Measurements from ENCODE around the gene FAM169A. TPM values are rescaled to one million over a fixed set of nuclear protein-coding genes. Genes with fewer than 3 reads are reported as not detected.

Gene FAM169A
- total and polyA plus RNA-seq, 10 of the 15 experiments (the other 5 are each of a cell fraction or from before 2014, with no cell fraction given): 0.37 to 15.4 (median 4.7) TPM

DNA sequence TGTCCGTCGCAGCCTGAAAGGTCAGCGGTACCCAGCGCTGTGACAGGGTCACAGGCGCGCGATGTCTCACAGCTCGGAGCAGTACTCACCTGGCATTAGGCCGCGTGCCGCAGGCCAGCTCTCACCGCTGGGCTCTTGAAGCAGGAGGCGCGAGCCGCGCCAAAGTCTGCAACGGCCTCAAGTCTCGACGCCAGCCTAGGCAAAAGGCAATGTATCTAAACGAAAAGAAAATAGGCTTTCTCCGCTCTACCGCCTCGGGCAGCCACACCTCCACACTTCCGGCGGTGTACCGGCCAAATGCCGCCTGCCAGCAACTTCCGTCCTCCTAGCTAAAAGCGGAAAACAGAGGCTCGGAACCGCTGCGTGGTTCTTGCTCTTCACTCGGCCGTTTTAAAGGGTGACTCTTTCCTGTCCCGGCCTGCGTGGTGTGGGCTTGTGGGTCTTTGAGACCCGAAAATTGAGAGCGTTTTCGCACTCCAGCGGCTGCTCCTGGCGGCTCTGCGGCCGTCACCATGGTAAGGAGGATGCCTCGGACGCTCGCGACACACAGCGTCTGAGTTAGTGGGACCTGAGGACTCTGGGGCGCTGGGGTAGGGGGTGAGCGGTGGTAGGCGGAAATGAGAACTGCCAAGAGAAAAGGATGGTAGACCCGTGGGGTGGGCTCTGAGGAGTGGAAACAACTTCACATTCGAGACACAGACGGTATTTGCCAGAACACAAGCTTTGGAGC lies 99.2 kb downstream of the FAM169A start, which contains the start of the genes GFM2 and NSA2 (continued):
- TF ChIP-seq, protein P1, sequence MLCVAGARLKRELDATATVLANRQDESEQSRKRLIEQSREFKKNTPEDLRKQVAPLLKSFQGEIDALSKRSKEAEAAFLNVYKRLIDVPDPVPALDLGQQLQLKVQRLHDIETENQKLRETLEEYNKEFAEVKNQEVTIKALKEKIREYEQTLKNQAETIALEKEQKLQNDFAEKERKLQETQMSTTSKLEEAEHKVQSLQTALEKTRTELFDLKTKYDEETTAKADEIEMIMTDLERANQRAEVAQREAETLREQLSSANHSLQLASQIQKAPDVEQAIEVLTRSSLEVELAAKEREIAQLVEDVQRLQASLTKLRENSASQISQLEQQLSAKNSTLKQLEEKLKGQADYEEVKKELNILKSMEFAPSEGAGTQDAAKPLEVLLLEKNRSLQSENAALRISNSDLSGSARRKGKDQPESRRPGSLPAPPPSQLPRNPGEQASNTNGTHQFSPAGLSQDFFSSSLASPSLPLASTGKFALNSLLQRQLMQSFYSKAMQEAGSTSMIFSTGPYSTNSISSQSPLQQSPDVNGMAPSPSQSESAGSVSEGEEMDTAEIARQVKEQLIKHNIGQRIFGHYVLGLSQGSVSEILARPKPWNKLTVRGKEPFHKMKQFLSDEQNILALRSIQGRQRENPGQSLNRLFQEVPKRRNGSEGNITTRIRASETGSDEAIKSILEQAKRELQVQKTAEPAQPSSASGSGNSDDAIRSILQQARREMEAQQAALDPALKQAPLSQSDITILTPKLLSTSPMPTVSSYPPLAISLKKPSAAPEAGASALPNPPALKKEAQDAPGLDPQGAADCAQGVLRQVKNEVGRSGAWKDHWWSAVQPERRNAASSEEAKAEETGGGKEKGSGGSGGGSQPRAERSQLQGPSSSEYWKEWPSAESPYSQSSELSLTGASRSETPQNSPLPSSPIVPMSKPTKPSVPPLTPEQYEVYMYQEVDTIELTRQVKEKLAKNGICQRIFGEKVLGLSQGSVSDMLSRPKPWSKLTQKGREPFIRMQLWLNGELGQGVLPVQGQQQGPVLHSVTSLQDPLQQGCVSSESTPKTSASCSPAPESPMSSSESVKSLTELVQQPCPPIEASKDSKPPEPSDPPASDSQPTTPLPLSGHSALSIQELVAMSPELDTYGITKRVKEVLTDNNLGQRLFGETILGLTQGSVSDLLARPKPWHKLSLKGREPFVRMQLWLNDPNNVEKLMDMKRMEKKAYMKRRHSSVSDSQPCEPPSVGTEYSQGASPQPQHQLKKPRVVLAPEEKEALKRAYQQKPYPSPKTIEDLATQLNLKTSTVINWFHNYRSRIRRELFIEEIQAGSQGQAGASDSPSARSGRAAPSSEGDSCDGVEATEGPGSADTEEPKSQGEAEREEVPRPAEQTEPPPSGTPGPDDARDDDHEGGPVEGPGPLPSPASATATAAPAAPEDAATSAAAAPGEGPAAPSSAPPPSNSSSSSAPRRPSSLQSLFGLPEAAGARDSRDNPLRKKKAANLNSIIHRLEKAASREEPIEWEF (IDR thresholded peaks at IDR 0.05; ENCODE audit: insufficient replicate concordance, low read depth, low read length): no peak
- TF ChIP-seq SMC3 (IDR thresholded peaks at IDR 0.05; ENCODE audit: borderline replicate concordance, low read length) (no peak), PAX5 (IDR thresholded peaks at IDR 0.05; ENCODE audit: borderline replicate concordance, low read depth, low read length) (peak; percentile 84; the same call in 1 of the 2 replicates), CBX5 (IDR thresholded peaks at IDR 0.05; ENCODE audit: low read depth) (peak; percentile 88; the same call in 1 of the 2 replicates), HDGF (IDR thresholded peaks at IDR 0.05) (no peak), STAT1 (conservative IDR thresholded peaks at IDR 0.05) (peak; percentile 76), NBN (IDR thresholded peaks at IDR 0.05) (peak; percentile 79; the same call in 1 of the 2 replicates), IKZF1 (conservative IDR thresholded peaks at IDR 0.05) (peak; percentile 89), TCF7 (IDR thresholded peaks at IDR 0.05; ENCODE audit: borderline replicate concordance) (peak; percentile 89)
- TF ChIP-seq, protein P2, sequence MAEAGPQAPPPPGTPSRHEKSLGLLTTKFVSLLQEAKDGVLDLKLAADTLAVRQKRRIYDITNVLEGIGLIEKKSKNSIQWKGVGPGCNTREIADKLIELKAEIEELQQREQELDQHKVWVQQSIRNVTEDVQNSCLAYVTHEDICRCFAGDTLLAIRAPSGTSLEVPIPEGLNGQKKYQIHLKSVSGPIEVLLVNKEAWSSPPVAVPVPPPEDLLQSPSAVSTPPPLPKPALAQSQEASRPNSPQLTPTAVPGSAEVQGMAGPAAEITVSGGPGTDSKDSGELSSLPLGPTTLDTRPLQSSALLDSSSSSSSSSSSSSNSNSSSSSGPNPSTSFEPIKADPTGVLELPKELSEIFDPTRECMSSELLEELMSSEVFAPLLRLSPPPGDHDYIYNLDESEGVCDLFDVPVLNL (IDR thresholded peaks at IDR 0.05; ENCODE audit: low read depth, low read length): no peak
- TF ChIP-seq, protein P3, sequence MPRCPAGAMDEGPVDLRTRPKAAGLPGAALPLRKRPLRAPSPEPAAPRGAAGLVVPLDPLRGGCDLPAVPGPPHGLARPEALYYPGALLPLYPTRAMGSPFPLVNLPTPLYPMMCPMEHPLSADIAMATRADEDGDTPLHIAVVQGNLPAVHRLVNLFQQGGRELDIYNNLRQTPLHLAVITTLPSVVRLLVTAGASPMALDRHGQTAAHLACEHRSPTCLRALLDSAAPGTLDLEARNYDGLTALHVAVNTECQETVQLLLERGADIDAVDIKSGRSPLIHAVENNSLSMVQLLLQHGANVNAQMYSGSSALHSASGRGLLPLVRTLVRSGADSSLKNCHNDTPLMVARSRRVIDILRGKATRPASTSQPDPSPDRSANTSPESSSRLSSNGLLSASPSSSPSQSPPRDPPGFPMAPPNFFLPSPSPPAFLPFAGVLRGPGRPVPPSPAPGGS (IDR thresholded peaks at IDR 0.05; ENCODE audit: borderline replicate concordance, insufficient read depth, low read depth, low read length, poor library complexity, severe bottlenecking): no peak
- TF ChIP-seq, protein P4, sequence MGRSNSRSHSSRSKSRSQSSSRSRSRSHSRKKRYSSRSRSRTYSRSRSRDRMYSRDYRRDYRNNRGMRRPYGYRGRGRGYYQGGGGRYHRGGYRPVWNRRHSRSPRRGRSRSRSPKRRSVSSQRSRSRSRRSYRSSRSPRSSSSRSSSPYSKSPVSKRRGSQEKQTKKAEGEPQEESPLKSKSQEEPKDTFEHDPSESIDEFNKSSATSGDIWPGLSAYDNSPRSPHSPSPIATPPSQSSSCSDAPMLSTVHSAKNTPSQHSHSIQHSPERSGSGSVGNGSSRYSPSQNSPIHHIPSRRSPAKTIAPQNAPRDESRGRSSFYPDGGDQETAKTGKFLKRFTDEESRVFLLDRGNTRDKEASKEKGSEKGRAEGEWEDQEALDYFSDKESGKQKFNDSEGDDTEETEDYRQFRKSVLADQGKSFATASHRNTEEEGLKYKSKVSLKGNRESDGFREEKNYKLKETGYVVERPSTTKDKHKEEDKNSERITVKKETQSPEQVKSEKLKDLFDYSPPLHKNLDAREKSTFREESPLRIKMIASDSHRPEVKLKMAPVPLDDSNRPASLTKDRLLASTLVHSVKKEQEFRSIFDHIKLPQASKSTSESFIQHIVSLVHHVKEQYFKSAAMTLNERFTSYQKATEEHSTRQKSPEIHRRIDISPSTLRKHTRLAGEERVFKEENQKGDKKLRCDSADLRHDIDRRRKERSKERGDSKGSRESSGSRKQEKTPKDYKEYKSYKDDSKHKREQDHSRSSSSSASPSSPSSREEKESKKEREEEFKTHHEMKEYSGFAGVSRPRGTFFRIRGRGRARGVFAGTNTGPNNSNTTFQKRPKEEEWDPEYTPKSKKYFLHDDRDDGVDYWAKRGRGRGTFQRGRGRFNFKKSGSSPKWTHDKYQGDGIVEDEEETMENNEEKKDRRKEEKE (IDR thresholded peaks at IDR 0.05): no peak
- TF ChIP-seq, protein P5, sequence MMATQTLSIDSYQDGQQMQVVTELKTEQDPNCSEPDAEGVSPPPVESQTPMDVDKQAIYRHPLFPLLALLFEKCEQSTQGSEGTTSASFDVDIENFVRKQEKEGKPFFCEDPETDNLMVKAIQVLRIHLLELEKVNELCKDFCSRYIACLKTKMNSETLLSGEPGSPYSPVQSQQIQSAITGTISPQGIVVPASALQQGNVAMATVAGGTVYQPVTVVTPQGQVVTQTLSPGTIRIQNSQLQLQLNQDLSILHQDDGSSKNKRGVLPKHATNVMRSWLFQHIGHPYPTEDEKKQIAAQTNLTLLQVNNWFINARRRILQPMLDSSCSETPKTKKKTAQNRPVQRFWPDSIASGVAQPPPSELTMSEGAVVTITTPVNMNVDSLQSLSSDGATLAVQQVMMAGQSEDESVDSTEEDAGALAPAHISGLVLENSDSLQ (IDR thresholded peaks at IDR 0.05): peak; percentile 75; the same call in 1 of the 2 replicates
- TF ChIP-seq, protein P6, sequence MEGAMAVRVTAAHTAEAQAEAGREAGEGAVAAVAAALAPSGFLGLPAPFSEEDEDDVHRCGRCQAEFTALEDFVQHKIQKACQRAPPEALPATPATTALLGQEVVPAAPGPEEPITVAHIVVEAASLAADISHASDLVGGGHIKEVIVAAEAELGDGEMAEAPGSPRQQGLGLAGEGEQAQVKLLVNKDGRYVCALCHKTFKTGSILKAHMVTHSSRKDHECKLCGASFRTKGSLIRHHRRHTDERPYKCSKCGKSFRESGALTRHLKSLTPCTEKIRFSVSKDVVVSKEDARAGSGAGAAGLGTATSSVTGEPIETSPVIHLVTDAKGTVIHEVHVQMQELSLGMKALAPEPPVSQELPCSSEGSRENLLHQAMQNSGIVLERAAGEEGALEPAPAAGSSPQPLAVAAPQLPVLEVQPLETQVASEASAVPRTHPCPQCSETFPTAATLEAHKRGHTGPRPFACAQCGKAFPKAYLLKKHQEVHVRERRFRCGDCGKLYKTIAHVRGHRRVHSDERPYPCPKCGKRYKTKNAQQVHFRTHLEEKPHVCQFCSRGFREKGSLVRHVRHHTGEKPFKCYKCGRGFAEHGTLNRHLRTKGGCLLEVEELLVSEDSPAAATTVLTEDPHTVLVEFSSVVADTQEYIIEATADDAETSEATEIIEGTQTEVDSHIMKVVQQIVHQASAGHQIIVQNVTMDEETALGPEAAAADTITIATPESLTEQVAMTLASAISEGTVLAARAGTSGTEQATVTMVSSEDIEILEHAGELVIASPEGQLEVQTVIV (IDR thresholded peaks at IDR 0.05; ENCODE audit: borderline replicate concordance, partially characterized antibody): peak; percentile 77
